ENCODE results near the gene TMC4. TPM values are rescaled to one million over a fixed set of nuclear protein-coding genes. Genes with fewer than 3 reads are reported as not detected.
A peak's percentile ranks its signal among the peaks of the same experiment; 100 is the strongest.
"Not testable (repeated sequence)": the region's sequence is repeated elsewhere in the genome, so short reads cannot be mapped to it uniquely, and the experiment has no call there.

The TMC4 gene
- total RNA-seq, 1 donor: 0.27 TPM

GRCh38 chr19:54211235-54211634, 38.3 kb upstream of the TMC4 start:
- H3K4me3 ChIP-seq (ENCODE audit: low read depth, low read length): no peak overlapping the region
- no peak for TF ChIP-seq CTCF (IDR thresholded peaks at IDR 0.05; ENCODE audit: insufficient read depth, low read length)
- DNase-seq (ENCODE audit: low read depth): no peak

- no peak overlapping the region for H3K4me3 ChIP-seq (ENCODE audit: low read depth, low read length)
- DNase-seq (ENCODE audit: low read depth): peak; percentile 97
- TF ChIP-seq CTCF (IDR thresholded peaks at IDR 0.05; ENCODE audit: insufficient read depth, low read length): no peak
Measured at GRCh38 chr19:54209811-54210494, 37.0 kb upstream of the TMC4 start.

- no peak overlapping the region for H3K4me3 ChIP-seq (ENCODE audit: low read depth, low read length)
- DNase-seq (ENCODE audit: low read depth): no peak
- no peak for TF ChIP-seq CTCF (IDR thresholded peaks at IDR 0.05; ENCODE audit: insufficient read depth, low read length)
Measured at GRCh38 chr19:54209058-54209810, 36.3 kb upstream of the TMC4 start.

GRCh38 chr19:54208784-54209057, 35.8 kb upstream of the TMC4 start:
- peak; percentile 22 for DNase-seq (ENCODE audit: low read depth)
- no peak for TF ChIP-seq CTCF (IDR thresholded peaks at IDR 0.05; ENCODE audit: insufficient read depth, low read length)
- H3K4me3 ChIP-seq (ENCODE audit: low read depth, low read length): no peak overlapping the region

GRCh38 chr19:54207983-54208783, 35.2 kb upstream of the TMC4 start:
- DNase-seq (ENCODE audit: low read depth): peak; percentile 88
- H3K4me3 ChIP-seq (ENCODE audit: low read depth, low read length): no peak overlapping the region
- no peak for TF ChIP-seq CTCF (IDR thresholded peaks at IDR 0.05; ENCODE audit: insufficient read depth, low read length)

- DNase-seq (ENCODE audit: low read depth): no peak
- no peak for TF ChIP-seq CTCF (IDR thresholded peaks at IDR 0.05; ENCODE audit: insufficient read depth, low read length)
- no peak overlapping the region for H3K4me3 ChIP-seq (ENCODE audit: low read depth, low read length)
Measured at GRCh38 chr19:54207676-54207982, 34.7 kb upstream of the TMC4 start.

- DNase-seq (ENCODE audit: low read depth); H3K4me3 ChIP-seq (ENCODE audit: low read depth, low read length): not testable (repeated sequence)
Measured at GRCh38 chr19:54207193-54207592, 34.2 kb upstream of the TMC4 start.
